Effector CD8-positive, alpha-beta T cell (primary cell): ENCODE results near the gene CCDC177.
"Not testable (repeated sequence)": the region's sequence is repeated elsewhere in the genome, so short reads cannot be mapped to it uniquely, and the experiment has no call there.

Source experiments
- DNase-seq: peaks from one replicate; lab custom pipeline; 2025; lab: John Stamatoyannopoulos, UW

The CCDC177 gene

GRCh38 chr14:69600304-69600891, 25.7 kb upstream of the CCDC177 start:
- DNase-seq, result no peak

DNA sequence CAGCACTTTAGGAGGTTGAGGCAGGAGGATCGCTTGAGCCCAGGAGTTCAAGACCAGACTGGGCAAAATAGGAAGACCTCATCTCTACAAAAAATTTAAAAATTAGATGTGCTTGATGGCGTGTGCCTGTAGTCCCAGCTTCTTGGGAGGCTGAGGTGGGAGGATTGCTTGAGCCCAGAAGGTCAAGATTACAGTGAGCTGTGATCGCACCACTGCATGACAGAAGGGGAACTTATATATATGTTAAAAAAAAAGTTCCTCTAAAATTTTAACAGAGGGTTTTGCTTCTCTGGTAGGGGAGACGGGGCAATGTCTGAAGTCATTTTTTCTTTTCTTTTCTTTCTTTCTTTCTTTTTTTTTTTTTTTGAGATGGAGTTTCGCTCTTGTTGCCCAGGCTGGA, 24.8 kb upstream of the CCDC177 start:
- DNase-seq, result not testable (repeated sequence)

DNA sequence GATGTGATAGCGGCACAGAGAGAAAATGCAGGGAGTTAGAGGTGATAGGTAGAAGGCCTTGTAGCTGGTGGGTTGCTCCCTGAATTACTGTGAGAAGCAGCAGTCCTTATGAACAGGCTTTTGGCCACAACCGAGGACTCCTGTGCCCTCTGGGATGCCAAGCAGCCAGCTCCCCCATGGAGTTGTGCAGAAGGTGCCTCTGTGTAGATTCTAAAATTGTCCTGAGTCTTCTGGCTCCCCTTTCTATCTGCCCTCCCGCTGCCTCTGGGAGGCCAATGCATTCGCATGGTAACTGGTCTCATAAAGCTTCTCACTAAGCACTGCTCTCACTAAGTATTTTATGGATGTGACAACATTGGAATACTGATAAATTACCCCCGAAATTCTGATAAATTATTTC, 20.7 kb upstream of the CCDC177 start:
- no peak for DNase-seq

DNA sequence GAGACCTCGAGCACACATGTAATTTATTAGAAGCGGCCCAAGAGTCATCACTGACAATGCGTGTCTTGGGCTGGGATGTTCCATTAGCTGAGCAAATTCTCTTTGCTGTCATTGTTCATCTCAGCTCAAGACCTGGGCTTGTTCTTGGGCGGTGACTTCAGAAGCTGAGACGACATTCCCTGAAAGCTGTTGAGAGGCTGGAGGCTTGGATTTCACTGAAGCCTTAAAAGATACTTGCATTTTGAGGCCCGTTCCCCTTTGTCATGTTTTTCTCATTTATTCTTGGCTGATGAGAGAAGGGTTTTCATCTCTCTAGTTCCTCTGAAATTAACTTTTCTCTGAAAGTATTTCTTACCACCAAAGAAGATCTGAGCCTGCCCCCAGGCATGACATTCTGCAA, 20.2 kb upstream of the CCDC177 start:
- no peak for DNase-seq

GRCh38 chr14:69593018-69593677, 18.5 kb upstream of the CCDC177 start:
- no peak for DNase-seq

- no peak for DNase-seq
Measured at GRCh38 chr14:69591317-69591716, 16.6 kb upstream of the CCDC177 start.

DNA sequence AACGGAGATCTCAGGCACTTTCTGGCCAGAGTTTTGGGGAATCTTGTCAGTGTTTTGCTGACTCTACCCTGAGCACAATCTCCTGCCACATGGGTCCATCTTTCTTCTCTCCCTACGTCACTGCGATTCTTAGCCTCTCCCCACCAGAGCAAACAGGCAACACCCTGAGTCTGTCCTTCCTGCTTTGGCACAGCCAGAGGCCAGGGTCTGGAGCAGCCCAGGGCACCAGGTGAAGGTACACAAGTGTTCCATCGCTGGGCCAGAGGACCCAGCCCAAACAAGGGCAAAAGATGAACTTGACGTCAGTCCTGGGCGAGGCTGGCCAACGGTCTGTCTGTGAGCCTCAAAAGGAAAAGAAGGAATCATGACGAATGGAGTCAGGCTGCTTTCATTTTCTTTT, 12.7 kb upstream of the CCDC177 start:
- no peak for DNase-seq

GRCh38 chr14:69586404-69586803, 11.7 kb upstream of the CCDC177 start:
- DNase-seq, result no peak

GRCh38 chr14:69584389-69584788, 9.7 kb upstream of the CCDC177 start:
- no peak for DNase-seq

DNA sequence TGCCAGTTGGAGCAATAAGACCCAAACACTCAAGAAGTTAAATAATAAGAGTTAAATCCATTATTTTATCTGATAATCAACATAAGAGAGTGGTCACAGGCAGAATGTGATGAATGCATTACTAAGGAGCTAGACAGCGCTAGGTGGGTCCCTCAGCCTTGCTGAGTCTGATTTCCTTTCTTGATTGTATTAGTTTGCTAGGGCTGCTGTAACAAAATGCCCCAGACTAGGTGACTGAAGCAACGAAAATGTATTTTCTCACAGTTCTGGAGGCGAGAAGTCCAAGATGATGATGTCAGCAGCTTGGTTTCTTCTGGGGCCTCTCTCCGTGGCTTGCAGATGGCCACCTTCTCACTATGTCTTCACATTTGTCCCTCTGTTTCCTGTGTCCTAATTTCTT, 8.2 kb upstream of the CCDC177 start:
- no peak for DNase-seq

GRCh38 chr14:69582212-69582611, 7.5 kb upstream of the CCDC177 start:
- no peak for DNase-seq

DNA sequence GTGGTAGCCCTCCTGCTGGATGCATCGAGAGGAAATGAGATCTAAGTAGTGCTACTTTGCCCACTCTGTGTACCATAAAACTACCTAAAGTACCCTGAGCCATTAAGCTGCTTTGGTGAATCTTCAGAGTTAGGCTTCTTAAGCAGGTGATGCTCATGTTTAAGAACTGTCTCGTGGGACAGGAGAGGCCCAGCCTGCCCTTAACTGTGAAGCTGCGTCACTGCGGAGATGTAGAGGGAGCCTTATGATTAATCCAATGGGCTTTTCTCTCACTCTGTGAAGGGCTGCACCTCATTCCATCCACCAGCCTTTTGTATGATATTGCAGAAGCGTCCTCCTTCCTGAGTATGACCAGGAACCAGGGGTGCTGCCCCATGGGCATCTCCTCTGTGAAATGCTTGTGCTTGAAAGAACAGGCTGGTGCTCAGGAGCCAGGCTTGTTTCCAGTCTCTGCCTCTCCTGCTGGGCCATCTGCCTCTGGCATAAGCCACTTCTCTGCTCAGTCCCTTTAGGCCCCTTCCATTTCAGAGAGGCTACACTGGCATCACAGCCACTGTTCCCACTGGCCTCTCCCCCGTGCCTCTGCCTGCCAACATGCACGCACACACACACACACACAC, 6.8 kb upstream of the CCDC177 start:
- no peak for DNase-seq

DNA sequence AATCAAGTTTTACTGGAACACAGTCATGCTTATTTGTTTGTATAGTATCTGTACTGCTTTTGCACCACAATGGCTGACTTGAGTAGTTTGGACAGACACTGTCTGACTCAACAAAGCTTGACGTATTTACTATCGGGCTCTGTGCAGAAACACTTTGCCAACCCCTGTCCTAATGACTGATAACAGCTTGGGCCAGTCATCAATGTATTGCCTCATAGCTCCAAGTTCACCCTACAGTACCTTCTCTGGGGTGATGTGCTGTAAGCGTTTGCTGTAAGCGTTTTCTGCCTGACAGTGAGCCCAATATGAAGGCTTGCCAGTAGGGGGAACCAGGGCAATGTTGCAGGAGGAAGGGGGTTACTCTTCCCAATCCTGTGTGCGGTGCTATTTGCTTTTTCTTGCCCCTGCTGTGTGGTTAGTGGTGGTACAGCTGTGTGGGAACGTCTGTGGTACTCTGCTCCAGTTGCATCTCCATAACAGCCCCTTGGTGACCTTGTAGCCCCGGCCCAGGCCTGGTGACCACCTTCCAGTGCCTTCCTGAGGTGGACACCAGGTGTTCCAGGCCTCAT, 5.4 kb upstream of the CCDC177 start:
- no peak for DNase-seq

- no peak for DNase-seq
Measured at GRCh38 chr14:69579476-69579875, 4.8 kb upstream of the CCDC177 start.

DNA sequence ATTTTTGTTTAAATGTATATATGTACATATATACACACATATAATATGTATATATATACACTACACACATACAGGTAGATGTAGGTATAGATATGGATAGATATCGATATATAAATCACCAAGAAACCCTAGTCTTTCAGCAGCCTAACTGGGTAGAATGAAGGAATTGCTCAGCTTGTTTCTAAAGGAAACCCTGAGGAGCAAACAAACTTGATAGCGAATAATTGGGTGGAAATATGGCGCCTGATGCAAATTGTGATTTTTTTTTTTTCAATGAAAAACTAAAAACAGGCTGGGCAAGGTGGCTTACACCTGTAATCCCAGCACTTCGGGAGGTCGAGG, 254 bp upstream of the CCDC177 start:
- no peak for DNase-seq

DNA sequence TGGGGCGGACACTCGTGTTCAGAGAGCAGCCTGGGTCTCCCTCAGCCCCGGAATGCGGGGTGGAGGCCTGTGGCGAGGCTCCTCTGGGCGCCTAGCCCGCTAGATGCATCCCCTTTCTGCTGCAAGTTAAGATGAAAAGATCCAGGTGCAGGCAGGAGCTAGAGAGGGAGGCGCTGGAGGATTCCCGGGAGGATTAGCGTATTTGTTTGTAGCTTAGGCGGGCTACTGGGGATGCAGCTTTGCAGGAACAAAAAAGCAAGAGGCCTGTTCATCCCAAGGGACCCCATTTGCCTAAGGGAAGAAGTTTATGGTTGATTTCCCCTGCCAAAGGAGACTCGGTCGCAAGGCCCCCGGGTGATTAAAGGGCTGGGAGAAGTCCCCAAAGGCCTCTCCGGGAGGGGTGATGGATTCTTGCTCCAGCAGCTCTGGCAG, 824 bp downstream of the CCDC177 start:
- no peak for DNase-seq

DNA sequence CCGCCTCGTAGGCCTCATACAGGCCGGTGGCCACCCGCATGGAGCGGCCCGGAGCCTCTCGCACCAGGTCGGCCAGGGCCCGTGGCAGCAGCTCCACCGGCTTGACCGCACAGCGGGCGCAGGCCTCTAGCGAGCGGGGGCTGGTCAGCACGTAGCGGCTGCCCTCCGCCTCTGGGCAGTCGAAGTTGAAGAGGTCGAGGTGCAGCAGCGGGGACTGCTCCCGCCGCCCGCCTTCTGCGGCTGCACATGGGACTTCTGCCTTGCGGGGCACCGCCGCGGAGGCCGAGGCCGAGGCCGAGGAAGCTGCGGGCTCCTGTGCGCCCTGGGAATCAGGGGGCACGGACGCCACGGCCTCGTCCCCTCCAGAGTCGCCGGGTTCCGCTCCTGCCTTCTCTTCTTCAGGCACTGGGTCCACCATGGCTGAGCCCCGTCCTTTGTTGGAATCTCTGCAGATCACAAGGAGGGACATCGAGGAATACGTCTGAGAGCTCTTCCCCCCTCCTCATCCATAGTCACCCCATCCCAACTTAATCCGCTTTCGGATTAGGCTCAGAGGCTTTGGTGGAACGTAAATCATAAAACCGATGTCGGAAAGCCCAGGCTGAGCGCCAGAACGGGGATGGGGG, 1.4 kb downstream of the CCDC177 start:
- no peak for DNase-seq

GRCh38 chr14:69572841-69573135, 1.9 kb downstream of the CCDC177 start:
- no peak for DNase-seq

DNA sequence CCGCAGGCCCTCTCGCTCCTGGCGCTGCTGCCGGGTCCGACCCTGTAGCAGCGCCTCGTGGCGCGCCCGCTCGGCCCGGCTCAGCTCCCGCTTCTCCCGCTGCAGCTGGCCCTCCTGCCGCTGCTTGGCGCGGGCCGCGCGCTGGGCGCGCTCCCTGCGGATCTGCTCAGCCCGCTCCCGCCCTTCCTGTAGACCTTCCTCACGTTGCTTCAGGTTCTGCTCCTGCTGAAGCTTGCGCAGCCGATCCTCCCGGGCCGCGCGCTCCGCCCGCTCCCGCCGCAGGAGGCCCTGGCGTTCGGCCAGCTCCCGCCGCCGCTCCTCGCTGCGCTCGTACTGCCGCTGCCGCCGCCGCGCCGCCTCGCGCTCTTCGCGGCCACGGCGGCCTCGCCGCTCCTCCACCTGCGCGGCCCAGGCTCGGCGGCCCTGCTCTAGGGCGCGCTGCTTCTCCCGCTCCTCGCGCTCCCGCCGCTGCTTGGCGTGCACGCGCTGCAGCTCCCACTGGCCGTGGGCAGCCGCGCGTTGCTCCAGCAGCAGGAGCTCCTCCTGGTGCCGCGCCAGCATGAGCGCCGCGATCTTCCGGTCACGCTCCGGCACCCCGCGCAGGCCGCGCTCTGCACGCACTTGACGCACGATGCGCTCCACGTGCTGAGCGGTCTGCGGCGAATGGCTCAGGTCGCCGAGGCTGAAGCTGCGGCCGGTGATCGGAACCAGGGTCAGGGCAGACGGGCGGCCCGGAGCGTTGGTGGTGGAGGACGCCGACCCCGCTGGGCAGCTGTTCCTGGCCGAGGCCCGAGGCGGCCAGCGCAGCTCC, 2.4 kb downstream of the CCDC177 start:
- no peak for DNase-seq

GRCh38 chr14:69571449-69572029, 3.1 kb downstream of the CCDC177 start:
- DNase-seq, result no peak

DNA sequence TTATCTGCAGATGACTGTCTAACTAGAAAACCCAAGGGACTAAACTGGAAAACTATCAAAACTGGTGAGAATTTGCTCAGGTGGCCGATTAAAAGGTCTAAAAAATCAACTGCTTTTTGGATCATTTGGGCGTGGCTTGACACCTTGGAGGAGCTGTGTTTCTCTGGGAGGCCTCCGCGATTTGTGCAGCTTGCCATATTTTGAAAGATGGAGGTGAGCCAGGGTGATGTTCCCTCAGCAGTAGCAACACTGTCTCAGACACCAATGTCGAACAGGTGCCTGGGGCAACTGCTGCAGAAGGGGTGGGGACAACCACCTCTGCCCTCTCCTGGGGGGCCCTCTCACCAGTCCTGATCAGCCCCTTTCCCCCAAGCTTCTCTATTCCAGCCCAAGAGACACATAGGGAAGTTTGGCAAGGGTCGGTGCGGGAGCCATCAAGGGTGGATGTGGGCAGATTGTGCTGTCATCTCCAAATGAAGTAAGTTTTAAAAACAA, 3.8 kb downstream of the CCDC177 start:
- no peak for DNase-seq

- DNase-seq, result no peak
Measured at GRCh38 chr14:69569859-69570258, 4.8 kb downstream of the CCDC177 start.
